Dedifferentiated amniotic fluid mesenchymal stem cell (primary cell): ENCODE results near the gene HEMGN.
"Not testable (repeated sequence)": the region's sequence is repeated elsewhere in the genome, so short reads cannot be mapped to it uniquely, and the experiment has no call there.

Experiments
- DNase-seq: peaks from one replicate; pipeline ENCODE4 v3.0.0-alpha.2; 2016; ENCODE audit errors: extremely low spot score

The HEMGN gene

DNA sequence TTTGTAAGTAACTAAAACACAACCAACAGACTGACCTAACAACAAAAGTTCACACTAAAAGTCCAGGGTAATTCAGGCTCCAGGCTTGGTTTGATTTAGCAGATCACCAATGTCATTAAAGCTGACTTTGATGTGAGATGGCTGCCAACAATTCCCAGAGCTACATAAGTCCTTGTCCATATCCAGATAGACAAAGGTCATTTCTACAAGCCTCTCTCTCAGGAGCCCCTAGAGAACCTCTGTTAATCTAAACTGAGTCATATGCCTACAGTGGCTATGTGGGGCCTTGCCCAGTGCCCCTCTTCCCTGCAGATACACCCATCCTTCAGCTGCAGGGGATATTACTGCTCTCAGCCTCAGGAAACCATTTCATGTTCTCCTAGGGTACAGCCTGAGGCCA, 26.9 kb upstream of the HEMGN start:
- DNase-seq, result no peak

DNA sequence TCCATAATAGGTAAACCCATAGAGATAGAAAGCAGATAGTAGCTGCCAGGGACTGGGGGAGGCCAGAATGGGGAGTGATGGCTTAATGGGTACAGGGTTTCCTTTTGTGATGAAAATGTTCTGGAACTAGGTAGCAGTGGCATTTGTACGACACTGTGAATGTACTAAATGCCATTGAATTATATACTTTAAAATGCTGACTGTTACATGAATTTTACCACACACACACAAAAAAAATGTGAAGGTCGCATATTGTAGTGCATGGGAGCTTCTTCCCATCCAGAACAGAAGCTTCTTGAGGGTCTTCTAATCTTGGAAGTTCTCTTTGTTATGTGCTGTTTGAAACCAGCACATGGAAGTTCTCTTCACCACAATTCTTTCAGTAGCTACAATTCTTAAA, 25.3 kb upstream of the HEMGN start:
- no peak for DNase-seq

DNA sequence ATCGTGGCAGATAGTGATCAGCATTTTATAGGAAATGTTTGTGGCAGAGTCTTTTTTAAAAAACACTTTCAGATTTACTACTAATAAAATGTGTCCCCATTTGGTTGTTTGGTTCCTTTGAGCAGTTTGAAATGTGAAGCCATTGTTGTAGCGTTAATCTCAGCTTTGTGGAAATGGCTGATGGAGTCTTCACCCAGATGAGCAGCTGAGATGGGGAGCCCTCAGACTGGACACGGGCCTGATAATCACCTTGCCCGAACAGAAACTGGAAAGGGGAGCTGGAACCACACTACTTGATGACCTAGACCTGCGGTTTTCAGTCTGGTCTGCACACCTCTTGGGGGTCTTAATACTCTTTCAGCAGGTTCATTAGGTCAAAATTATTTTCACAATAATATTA, 24.6 kb upstream of the HEMGN start:
- DNase-seq, result no peak

DNA sequence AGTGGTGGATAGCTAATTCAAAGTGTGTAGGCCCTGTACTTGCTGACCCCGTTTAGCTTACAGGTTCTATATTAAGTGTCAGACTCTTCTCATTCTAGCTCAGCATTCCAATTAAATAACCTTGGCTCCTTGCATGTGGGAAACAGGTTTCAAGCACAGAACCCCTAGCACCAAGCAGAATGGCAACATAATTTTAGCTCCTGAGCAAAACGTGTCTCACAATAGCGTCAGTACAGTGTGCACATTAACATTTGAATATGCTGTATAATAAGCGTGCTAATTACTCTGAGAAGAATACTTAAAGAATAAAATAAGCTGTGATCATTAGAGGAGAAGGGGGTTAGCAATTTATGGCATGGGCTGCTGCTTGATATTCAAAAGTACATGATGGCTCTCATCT, 24.2 kb upstream of the HEMGN start:
- no peak for DNase-seq

DNA sequence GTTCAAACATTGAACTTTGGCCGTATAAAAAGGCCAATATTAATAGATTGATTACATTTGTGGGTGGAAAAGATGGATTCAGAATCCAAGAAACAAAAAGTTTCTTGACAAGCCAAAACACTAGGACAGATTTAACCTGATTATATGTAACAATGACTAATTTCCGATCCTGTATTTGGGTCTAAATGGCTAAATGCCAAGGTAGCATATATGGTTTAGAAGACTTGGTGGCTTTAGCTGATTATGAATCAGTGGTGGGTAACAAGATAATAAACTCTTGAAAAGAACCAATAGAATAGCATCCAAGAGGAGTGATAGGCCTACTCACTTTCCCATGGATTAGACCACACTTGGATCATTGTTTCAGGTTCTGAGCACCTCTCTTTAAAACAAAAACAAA, 23.4 kb upstream of the HEMGN start:
- DNase-seq, result no peak

DNA sequence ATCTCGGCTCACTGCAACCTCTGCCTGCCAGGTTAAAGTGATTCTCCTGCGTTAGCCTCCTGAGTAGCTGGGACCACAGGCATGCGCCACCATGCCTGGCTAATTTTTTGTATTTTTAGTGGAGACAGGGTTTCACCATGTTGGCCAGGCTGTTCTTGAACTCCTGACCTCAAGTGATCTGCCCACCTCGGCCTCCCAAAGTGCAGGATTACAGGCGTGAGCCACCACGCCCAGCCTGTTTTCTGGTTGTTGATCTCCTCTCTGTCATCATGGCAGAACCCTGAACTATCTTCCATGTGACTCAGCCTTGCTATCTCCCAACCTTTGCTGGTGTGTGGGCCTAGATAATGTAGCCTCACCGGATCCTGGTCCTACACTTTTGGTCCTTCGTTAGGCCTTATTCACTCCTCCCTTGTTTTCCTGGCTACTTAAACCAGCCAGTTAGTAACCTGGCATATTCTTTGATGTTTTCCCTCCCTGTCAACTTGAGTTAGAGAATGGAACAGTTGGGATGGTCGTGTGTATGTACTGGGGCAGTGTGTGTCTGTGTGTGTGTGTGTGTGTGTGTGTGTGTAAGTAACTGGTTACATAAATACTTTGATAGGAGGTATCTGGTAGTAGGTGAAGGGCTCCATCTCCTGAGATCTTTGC, 22.8 kb upstream of the HEMGN start:
- not testable (repeated sequence) for DNase-seq

DNA sequence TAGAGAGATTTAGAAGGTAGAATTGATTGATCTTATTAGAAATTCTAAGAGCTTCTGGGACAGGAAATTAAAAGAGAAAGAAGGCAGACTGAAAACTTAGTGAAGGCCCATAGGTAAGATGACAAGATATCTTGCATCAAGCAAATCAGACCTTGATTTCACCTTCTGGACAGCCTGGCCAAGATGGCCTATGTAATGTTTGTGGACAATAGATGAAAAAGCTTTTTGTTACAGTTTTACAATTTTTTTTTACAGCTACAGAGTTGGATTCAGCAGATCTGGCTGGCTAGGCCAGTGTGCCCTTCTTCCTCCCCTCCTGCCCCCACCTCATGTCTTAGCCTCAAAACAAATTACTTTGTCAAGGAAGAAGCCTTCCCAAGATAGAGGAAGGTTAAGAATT, 21.6 kb upstream of the HEMGN start:
- no peak for DNase-seq

DNA sequence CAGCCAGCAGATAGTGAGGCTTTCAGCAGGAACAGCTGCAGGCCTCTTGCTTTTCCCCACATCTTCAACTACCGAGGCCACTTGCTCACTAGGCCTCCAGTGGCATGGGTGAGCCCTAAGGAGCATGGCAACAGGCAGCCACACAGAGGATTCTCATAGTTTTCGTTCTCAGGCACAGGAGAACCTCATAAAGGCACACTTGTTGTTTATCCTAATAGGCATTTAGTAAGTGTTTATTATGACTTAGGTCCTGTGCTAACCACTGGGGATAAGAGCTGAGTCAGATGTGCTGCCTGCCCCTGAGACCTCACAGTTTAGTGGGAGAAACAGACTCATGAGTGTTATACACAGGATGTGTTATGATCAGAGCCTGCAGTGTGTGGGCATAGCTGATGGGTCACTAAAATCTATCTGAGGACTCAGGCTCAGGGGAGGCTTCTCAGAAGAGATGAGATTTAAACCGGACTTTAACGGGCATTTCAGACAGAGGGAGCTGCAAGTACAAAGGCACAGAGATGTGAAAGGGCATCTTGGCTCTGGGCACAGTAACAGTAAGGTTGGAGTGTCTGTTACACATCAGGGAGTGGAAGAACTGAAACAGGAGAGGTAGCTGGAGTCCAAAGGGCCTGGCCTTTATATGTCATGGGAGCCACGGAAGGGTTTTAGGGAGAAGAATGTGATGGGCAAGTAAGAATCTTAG, 21.0 kb upstream of the HEMGN start:
- DNase-seq, result no peak

DNA sequence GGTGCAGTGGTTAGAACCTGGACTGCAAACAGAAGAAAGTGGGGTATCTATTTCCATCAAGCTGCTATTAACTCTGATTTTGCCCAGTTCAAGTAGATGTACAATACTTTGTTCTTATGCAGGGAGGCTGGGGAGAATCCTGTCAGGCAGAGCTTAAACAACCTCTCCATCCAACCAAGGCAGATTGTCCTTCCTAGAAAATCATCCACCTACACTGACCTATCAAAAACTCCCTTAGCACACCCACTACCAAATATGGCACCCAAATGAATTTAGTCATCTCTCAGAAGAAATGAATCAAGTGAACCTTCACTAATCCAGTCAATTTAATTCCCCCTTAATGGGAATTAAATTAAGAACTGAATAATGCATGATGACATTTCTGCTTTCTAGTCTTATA, 18.4 kb upstream of the HEMGN start:
- no peak for DNase-seq

DNA sequence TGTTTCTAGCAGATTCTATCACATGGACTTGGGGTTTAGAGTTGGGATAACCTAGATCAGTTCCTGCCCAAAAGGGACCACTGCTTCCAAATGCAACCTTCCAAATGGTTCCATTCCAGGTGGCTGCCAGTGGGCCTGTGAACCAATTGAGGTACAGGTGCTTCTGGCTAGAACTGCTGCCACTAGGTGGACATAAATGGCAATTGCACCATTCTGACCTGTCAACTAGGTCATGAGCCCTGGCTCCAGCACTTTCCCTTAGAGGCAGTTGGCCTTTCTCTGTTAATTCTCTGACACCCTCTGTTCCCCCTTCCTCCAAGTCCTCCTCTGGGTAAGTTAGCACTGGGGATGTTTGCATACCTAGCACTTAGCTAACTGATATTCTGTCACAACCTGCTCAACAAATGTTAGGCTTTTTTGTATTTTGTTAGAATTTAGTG, 16.6 kb upstream of the HEMGN start:
- DNase-seq, result no peak

DNA sequence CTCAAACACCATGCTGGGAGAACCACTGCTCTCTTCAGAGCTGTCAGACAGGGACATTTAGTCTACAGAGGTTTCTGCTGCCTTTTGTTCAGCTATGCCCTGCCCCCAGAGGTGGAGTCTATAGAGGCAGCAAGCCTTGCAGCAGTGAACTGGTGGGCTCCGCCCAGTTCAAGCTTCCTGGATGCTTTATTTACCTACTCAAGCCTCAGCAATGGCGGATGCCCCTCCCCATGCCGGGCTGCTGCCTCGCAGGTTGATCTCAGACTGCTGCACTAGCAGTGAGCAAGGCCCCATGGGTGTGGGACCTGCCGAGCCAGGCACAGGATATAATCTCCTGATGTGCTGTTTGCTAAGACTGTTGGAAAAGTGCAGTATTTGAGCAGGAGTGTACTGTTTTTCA, 12.9 kb upstream of the HEMGN start:
- DNase-seq, result not testable (repeated sequence)

DNA sequence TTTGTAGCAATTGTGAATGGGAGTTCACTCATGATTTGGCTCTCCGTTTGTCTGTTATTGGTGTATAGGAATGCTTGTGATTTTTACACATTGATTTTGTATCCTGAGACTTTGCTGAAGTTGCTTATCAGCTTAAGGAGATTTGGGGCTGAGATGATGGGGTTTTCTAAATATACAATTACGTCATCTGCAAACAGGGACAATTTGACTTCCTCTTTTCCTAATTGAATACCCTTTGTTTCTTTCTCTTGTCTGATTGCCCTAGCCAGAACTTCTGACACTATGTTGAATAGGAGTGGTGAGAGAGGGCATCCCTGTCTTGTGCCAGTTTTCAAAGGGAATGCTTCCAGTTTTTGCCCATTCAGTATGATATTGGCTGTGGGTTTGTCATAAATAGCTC, 9.1 kb upstream of the HEMGN start:
- DNase-seq, result not testable (repeated sequence)

DNA sequence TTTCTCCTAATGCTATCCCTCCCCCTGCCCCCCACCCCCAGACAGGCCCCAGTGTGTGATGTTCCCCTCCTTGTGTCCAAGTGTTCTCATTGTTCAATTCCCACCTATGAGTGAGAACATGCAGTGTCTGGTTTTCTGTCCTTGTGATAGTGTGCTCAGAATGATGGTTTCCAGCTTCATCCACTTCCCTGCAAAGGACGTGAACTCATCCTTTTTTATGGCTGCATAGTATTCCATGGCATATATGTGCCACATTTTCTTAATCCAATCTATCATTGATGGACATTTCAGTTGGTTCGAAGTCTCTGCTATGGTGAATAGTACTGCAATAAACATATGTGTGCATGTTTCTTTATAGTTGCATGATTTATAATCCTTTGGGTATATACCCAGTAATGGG, 7.5 kb upstream of the HEMGN start:
- not testable (repeated sequence) for DNase-seq

DNA sequence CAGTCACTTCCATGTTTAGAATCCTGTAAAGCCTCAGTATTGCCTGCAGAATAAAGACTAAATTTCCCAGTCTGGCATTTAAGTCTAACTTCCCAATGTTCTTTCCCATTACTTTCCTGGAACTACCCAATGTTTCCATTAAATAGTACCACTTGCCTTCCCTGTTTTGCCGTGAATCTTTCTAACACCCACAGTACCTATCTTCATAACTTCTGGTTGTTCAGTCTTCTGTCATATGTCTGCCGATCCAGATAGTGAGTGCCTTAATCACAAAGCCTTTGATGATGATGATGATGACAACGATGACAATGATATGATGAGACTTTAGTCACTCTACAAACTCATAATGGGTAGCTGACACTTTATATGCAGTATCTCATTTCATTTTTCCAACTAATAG, 6.6 kb upstream of the HEMGN start:
- no peak for DNase-seq

DNA sequence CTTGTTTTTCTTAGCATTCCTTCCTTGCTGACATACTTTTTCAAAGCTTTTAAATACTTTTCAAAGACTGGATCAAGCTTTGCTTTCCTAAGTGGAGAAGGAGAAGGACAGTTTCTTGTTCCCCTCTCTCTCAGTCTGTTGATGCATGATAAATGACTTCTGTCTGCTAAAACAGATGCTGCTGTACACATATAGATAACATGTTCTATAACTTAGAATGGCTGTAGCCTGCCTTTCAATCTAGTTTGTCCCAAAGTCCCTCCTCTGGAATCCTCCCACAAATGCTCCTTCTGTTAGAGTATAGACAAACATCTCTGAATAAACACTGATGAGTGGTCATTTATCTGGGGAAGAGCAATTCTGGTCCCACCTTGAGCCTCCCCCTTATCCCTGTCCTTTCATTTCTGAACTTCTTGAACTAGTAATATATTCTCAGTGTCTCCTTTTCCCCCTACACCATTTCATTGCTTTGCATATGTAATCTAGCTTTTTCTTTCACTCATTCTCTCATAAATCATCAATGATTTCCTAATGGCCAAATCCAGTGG, 5.4 kb upstream of the HEMGN start:
- no peak for DNase-seq

DNA sequence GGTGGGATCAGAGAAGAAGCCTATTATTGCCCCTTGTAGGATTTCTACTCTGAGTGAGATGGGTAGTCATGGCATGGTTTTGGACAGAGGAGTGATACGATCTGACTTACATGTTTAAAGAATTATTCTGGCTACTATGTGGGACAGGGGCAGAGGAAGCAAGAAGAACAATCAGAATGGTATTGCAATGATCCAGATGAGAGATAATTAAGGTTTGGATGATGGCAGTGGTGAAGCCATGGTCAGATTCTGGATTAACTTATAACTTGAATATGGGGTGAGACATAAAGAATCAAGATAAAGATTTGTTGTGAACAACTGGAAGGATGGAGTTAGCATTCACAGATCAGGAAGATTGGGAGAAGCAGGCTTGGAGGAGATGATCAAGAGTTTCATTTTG, 3.4 kb upstream of the HEMGN start:
- DNase-seq, result no peak

DNA sequence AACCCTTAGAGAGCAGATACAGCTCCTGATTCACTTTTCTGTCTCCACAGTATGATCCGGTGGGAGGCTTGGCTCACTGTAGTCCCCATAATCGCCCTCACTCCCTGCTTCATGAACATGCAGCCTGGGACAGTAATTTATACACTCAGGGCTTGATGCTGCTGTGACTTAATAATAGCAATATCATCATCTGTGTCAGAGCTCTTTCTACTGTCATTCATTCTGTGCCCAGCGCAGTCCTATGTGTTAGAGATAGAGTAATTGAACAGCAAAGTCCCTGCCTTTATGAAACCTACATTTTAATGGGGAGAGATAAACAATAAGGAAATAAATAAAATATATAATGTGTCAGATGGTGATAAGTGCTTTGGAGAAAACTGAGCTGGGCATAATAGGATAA, 2.8 kb upstream of the HEMGN start:
- DNase-seq, result no peak

DNA sequence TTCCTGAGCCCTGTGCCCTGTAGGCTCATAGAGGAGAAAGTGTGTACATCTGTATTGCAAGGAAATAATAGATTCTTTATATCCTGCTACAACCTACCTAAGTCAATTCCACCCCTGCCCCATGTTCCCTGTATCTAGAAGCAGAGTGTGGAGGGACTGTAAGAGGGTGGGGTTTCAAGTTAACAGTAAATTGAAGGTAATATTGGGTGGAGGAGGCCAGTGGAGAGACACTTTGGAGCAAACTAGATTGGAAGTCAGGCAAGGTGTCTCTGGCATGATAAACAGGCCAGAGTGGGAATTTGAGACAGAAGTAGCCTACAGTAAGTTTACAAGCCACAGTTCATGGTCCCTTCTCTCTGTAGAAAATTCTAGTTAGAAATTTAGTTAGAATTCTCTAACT, 2.3 kb upstream of the HEMGN start:
- DNase-seq, result no peak

DNA sequence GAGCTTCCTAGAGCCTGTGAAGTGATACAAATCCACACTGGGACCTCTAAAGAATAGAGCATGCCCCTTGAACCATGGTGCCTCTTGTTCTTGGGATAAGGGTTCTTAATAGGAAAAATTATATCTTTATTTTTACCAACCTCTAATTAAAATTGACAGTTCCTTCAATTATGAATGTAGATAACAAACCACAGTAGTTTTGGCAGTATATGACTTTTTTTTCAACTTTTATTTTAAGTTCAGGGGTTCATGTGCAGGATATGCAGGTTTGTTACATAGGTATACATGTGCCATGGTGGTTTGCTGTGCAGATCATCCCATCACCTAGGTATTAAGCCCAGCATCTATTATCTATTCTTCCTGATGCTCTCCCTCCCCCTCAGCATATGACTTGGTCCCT, 974 bp downstream of the HEMGN start:
- no peak for DNase-seq

DNA sequence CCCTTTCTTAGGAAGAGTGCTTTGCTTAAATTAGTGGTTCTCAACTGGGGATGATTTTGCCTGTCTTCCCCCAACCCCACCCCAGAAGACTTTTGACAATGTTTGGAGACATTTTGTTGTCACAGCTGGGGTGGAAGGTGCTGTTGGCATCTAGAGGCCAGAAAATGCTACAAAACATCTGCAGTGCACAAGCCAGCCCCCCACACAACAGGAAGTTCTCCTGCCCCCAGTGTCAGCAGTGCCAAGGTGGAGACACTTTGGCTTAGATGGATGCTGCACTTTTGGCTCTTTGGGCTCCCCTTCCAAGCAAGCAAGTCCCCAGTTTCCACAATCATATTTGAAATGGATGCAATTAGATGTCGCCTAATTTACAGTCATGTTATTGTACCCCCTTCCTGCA, 2.7 kb downstream of the HEMGN start:
- DNase-seq, result no peak

DNA sequence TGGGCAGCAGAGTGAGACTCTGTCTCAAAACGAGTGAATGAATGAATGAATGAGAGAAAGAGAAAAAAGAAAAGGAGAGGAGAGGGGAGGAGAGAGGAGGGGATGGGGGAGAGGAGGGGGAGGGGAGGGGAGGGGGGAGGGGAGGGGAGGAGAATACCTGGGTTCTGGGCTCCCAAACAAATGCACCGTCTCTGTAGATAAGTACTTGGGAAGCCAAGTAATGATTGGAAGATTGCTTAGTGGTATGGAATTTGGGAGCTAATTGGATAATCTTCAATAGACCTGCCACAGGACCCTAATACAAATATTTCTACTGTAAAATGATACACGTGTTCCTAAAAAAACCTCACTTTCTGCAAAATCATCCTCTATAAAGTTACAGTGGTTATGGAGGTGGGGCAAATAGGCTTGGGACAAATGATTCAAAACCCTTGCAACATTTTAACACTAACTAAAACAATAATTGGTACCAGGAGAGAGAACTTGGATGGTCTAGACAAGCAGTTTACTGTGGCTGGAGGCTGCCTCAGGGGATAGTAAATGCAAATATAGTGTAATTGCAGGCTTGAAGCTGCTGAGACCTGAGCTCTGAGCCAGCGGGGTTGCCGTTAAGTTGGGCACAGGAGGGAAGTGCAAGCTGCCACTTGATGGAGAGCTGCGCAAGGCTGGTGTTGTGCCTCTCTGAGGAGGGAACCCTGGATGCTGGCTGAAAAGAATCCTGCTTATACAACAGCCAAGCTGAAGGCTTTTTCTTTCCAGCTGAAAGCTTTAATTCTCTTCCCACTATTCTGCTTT, 3.5 kb downstream of the HEMGN start:
- no peak for DNase-seq

DNA sequence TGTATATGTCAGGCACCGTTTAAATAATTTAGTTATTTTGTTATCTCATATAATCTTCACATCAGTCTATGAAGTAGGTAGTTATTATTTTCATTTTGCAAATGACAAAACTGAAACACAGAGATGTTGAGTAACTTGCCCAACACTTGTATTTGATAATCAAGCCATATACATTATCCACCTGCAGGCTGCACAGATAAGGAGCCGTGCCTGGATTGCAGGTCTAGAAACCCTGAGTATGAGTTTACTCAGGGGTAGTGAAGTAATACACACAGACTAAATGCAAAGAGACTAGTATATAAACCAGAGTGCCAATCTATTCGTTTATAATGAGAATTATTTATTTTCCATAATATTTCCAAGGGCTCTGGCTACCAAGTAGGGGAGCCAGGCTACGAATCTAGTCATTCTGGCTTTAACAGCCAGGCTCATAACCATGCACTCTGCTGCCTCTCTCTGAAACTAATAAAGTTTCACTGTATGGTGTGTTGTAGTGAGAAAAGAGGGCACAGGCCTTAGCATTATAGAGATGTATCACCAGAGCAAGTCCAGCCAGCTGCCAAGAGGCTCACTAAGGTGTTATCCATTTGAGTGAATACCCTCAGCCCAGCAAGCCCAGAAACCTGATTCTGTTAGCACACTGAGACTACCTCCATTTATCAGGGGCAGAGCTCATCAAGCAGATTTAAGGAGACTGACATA, 4.5 kb downstream of the HEMGN start:
- DNase-seq, result no peak
